ENCODE measurements around the gene SBF1.

SBF1 gene

GRCh38 chr22:50445071-50445879 lies 29.6 kb downstream of the SBF1 start:
- no peak overlapping the region for H3K4me3 ChIP-seq (ENCODE audit: low read depth in 1 of 5, low read length in 5 of 5)
- H3K4me1 ChIP-seq (ENCODE audit: control insufficient read depth in 5 of 5, insufficient read depth in 5 of 5, low read length in 5 of 5): peaks cover 0 to 7% (median 5%) of the 10 kb centered on the region in 5 donors
- H3K9me3 ChIP-seq (ENCODE audit: control insufficient read depth in 5 of 5, low read length in 5 of 5): no peaks in the 10 kb centered on the region
- H3K9ac ChIP-seq (ENCODE audit: low read length in 5 of 5): no peak overlapping the region
- no peak overlapping the region for H3K27ac ChIP-seq (ENCODE audit: low read depth, low read length)
- H3K27me3 ChIP-seq (ENCODE audit: control insufficient read depth in 5 of 5, insufficient read depth in 4 of 5, low read length in 5 of 5): no peaks in the 10 kb centered on the region
- H3K36me3 ChIP-seq (ENCODE audit: control insufficient read depth in 5 of 5, insufficient read depth in 5 of 5, low read length in 5 of 5): peaks cover 0 to 77% (median 57%) of the 10 kb centered on the region in 5 donors

DNA sequence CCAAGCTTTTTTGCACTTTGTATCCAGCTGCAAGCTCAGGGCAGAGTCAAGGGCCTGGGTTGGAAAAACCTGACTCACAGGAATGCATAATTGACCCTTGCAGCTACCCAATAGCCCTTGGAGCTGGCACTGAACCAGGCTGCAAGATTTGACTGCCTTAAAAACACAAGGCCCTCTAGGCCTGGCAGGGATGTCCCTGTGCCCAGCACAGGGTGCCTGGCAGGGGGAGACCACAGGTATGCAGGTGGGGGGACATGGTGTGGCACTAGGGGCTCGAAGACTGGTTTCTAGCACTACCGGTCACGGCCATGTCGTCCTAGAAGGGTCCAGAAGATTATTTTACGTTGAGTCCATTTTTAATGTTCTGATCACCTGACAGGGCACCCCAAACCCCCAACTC lies 30.2 kb downstream of the SBF1 start:
- Histone ChIP-seq H3K27ac (ENCODE audit: low read depth, low read length) (no peak overlapping the region), H3K9ac (ENCODE audit: low read length in 5 of 5) (no peak overlapping the region)

DNA sequence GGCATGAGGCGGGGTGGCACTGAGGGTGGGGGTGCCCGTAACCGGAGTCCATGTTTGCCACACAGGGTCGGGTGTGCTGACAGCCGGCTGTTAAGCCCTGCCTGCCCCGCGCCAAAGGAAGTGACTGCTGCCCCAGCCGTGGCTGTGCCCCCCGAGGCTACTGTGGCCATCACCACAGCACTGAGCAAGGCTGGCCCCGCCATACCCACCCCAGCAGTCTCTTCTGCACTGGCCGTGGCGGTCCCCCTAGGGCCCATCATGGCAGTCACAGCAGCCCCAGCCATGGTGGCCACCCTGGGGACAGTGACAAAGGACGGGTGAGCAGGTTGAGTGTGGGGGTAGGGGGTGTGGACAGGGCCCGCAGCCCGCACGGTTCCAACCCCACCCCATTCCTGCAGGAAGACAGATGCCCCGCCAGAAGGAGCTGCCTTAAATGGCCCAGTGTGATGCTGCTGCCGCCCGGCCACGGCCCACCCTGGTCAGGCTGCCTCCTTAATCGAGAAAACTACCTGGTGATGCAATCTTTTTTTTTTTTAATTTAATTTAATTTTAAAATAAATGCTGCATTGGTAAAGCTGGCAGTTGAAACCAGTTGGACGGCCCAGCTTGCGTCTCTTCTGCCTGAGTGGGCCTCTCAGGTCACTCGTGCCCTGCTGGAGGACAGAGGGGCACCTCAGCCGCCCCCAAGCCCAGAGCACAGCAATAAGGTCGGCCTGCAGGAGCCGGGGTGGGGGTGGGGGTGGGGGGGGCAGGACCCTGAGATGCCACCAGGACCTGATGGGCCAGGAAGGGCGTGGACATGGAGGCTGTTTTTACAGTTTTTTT lies 30.8 kb downstream of the SBF1 start:
- Histone ChIP-seq H3K4me3 (ENCODE audit: low read depth in 1 of 5, low read length in 5 of 5) (no peak overlapping the region), H3K36me3 (ENCODE audit: control insufficient read depth in 5 of 5, insufficient read depth in 5 of 5, low read length in 5 of 5) (peaks cover 0 to 83% (median 67%) of the 10 kb centered on the region in 5 donors), H3K9me3 (ENCODE audit: control insufficient read depth in 5 of 5, low read length in 5 of 5) (no peaks in the 10 kb centered on the region), H3K27ac (ENCODE audit: low read depth, low read length) (no peak overlapping the region), H3K4me1 (ENCODE audit: control insufficient read depth in 5 of 5, insufficient read depth in 5 of 5, low read length in 5 of 5) (peaks cover 0 to 6% (median 5%) of the 10 kb centered on the region in 5 donors), H3K9ac (ENCODE audit: low read length in 5 of 5) (no peak overlapping the region), H3K27me3 (ENCODE audit: control insufficient read depth in 5 of 5, insufficient read depth in 4 of 5, low read length in 5 of 5) (no peaks in the 10 kb centered on the region)

More for the DNA sequence above, 30.2 kb downstream of the SBF1 start:
- H3K4me1 ChIP-seq (ENCODE audit: control insufficient read depth in 5 of 5, insufficient read depth in 5 of 5, low read length in 5 of 5): peaks cover 0 to 6% (median 5%) of the 10 kb centered on the region in 5 donors
- H3K9me3 ChIP-seq (ENCODE audit: control insufficient read depth in 5 of 5, low read length in 5 of 5): no peaks in the 10 kb centered on the region
- no peak overlapping the region for H3K4me3 ChIP-seq (ENCODE audit: low read depth in 1 of 5, low read length in 5 of 5)
- peaks cover 0 to 79% (median 60%) of the 10 kb centered on the region in 5 donors for H3K36me3 ChIP-seq (ENCODE audit: control insufficient read depth in 5 of 5, insufficient read depth in 5 of 5, low read length in 5 of 5)
- H3K27me3 ChIP-seq (ENCODE audit: control insufficient read depth in 5 of 5, insufficient read depth in 4 of 5, low read length in 5 of 5): no peaks in the 10 kb centered on the region

DNA sequence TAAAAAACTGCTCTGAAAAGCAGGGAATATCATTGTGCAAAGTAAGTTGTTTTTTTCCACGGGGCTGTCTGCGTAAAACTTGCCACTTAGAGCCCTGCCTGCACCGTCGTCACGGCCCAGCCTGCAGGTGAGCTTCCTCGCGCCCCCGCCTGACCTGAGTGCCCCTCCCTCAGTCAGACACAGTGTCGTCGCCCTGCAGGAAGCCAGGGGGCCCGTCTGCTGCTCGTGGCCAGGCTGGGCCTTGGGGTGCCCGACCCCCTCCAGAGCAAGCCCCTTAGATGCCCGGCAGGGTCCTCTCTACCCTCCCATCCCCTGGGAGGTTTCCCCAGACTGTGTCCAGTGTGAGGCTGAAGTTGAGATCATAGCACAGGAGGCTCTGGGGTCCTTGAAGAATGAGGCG lies 31.6 kb downstream of the SBF1 start:
- Histone ChIP-seq H3K4me1 (ENCODE audit: control insufficient read depth in 5 of 5, insufficient read depth in 5 of 5, low read length in 5 of 5) (peaks cover 0 to 6% (median 5%) of the 10 kb centered on the region in 5 donors), H3K4me3 (ENCODE audit: low read depth in 1 of 5, low read length in 5 of 5) (no peak overlapping the region), H3K27ac (ENCODE audit: low read depth, low read length) (no peak overlapping the region), H3K9ac (ENCODE audit: low read length in 5 of 5) (no peak overlapping the region), H3K9me3 (ENCODE audit: control insufficient read depth in 5 of 5, low read length in 5 of 5) (no peaks in the 10 kb centered on the region), H3K27me3 (ENCODE audit: control insufficient read depth in 5 of 5, insufficient read depth in 4 of 5, low read length in 5 of 5) (no peaks in the 10 kb centered on the region), H3K36me3 (ENCODE audit: control insufficient read depth in 5 of 5, insufficient read depth in 5 of 5, low read length in 5 of 5) (peaks cover 0 to 83% (median 70%) of the 10 kb centered on the region in 5 donors)

GRCh38 chr22:50441428-50441993 lies 33.3 kb downstream of the SBF1 start:
- no peaks in the 10 kb centered on the region for H3K27me3 ChIP-seq (ENCODE audit: control insufficient read depth in 5 of 5, insufficient read depth in 4 of 5, low read length in 5 of 5)
- peaks cover 0 to 6% (median 5%) of the 10 kb centered on the region in 5 donors for H3K4me1 ChIP-seq (ENCODE audit: control insufficient read depth in 5 of 5, insufficient read depth in 5 of 5, low read length in 5 of 5)
- H3K36me3 ChIP-seq (ENCODE audit: control insufficient read depth in 5 of 5, insufficient read depth in 5 of 5, low read length in 5 of 5): peaks cover 0 to 84% (median 71%) of the 10 kb centered on the region in 5 donors
- no peak overlapping the region for H3K27ac ChIP-seq (ENCODE audit: low read depth, low read length)
- H3K4me3 ChIP-seq (ENCODE audit: low read depth in 1 of 5, low read length in 5 of 5): no peak overlapping the region
- no peak overlapping the region for H3K9ac ChIP-seq (ENCODE audit: low read length in 5 of 5)
- H3K9me3 ChIP-seq (ENCODE audit: control insufficient read depth in 5 of 5, low read length in 5 of 5): no peaks in the 10 kb centered on the region

- H3K36me3 ChIP-seq (ENCODE audit: control insufficient read depth in 5 of 5, insufficient read depth in 5 of 5, low read length in 5 of 5): peaks cover 0 to 86% (median 74%) of the 10 kb centered on the region in 5 donors
- H3K27me3 ChIP-seq (ENCODE audit: control insufficient read depth in 5 of 5, insufficient read depth in 4 of 5, low read length in 5 of 5): no peaks in the 10 kb centered on the region
- H3K9me3 ChIP-seq (ENCODE audit: control insufficient read depth in 5 of 5, low read length in 5 of 5): no peaks in the 10 kb centered on the region
- H3K9ac ChIP-seq (ENCODE audit: low read length in 5 of 5): no peak overlapping the region
- no peak overlapping the region for H3K4me3 ChIP-seq (ENCODE audit: low read depth in 1 of 5, low read length in 5 of 5)
- peaks cover 0 to 6% (median 5%) of the 10 kb centered on the region in 5 donors for H3K4me1 ChIP-seq (ENCODE audit: control insufficient read depth in 5 of 5, insufficient read depth in 5 of 5, low read length in 5 of 5)
- H3K27ac ChIP-seq (ENCODE audit: low read depth, low read length): no peak overlapping the region
These were observed 34.1 kb downstream of the SBF1 start for GRCh38 chr22:50440544-50441249.

DNA sequence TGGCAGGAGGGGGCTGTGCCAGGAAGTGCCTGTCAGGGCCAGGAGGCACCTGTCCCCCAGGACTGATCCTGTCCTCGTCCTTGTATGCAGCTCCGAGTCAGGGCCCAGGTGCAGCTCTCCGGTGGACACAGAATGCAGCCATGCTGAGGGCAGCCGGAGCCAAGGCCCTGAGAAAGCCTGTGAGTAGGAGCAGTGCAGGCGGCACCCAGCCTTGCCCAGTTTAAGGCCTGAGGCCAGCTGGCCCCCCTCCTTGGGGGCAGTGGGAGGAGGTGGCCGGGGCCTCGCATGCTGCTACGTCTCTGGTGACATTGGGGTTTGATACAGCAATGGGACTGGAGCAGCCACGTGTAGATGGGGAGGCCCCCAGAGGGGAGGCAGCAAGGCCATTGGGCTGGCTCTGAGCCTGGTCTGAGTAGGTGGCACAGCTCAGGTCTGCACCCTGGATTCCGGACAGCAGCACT lies 34.9 kb downstream of the SBF1 start:
- Histone ChIP-seq H3K9me3 (ENCODE audit: control insufficient read depth in 5 of 5, low read length in 5 of 5) (no peaks in the 10 kb centered on the region), H3K27ac (ENCODE audit: low read depth, low read length) (no peak overlapping the region), H3K9ac (ENCODE audit: low read length in 5 of 5) (no peak overlapping the region), H3K4me1 (ENCODE audit: control insufficient read depth in 5 of 5, insufficient read depth in 5 of 5, low read length in 5 of 5) (peaks cover 0 to 5% (median 5%) of the 10 kb centered on the region in 5 donors), H3K4me3 (ENCODE audit: low read depth in 1 of 5, low read length in 5 of 5) (no peak overlapping the region), H3K27me3 (ENCODE audit: control insufficient read depth in 5 of 5, insufficient read depth in 4 of 5, low read length in 5 of 5) (no peaks in the 10 kb centered on the region), H3K36me3 (ENCODE audit: control insufficient read depth in 5 of 5, insufficient read depth in 5 of 5, low read length in 5 of 5) (peaks cover 0 to 86% (median 76%) of the 10 kb centered on the region in 5 donors)

DNA sequence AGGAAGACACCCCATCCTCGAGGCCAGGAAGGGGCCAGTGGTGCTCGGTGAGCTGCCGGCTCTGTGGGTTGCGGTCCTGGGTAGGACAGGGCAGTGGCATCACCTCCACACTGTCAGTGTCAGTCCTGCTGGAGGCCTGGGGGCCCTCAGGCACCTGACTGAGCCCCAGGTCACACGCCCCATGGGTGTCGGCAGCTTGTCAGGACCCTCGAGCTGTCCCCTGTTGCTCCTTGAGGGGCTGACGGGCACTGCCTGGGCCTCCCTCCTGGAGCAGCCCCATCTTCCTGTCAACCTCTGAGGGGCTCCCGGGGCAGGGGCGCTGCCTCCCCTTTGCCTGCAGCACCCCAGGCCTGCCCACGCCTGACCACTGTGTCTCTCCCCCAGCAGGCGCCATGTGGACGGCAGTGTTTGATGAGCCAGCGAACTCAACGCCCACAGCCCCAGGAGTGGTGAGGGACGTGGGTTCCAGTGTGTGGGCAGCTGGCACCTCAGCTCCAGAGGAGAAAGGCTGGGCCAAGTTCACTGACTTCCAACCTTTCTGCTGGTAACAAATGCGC lies 35.4 kb downstream of the SBF1 start:
- no peak overlapping the region for H3K4me3 ChIP-seq (ENCODE audit: low read depth in 1 of 5, low read length in 5 of 5)

More for the DNA sequence above, 35.4 kb downstream of the SBF1 start:
- no peaks in the 10 kb centered on the region for H3K27me3 ChIP-seq (ENCODE audit: control insufficient read depth in 5 of 5, insufficient read depth in 4 of 5, low read length in 5 of 5)
- peaks cover 0 to 84% (median 75%) of the 10 kb centered on the region in 5 donors for H3K36me3 ChIP-seq (ENCODE audit: control insufficient read depth in 5 of 5, insufficient read depth in 5 of 5, low read length in 5 of 5)
- no peak overlapping the region for H3K27ac ChIP-seq (ENCODE audit: low read depth, low read length)
- no peaks in the 10 kb centered on the region for H3K4me1 ChIP-seq (ENCODE audit: control insufficient read depth in 5 of 5, insufficient read depth in 5 of 5, low read length in 5 of 5)
- no peak overlapping the region for H3K9ac ChIP-seq (ENCODE audit: low read length in 5 of 5)
- no peaks in the 10 kb centered on the region for H3K9me3 ChIP-seq (ENCODE audit: control insufficient read depth in 5 of 5, low read length in 5 of 5)

Data from subcutaneous abdominal adipose tissue (tissue), 5 donors.